SK-N-MC (cell line): Measurements from ENCODE around the gene VAMP7.

Source experiments
- EZH2 ChIP-seq: fragments of 200-600 bp; sonication (generic); IDR thresholded peaks from one replicate; pipeline ENCODE4 v1.6.1; 2017; ENCODE audit warnings: antibody characterized with exemption
- POLR2AphosphoS5 ChIP-seq: IDR thresholded peaks from 2 replicates; pipeline ENCODE4 v1.6.1; 2012; ENCODE audit warnings: mild to moderate bottlenecking, low read depth, low read length, borderline replicate concordance

GRCh38 chrX:155867821-155868220 lies 13.3 kb upstream of the VAMP7 start:
- TF ChIP-seq EZH2, result no peak
- TF ChIP-seq POLR2AphosphoS5, result no peak
